Fibroblast of lung (primary cell): Measurements from ENCODE around the gene SLC66A2.
"Not testable (repeated sequence)": the region's sequence is repeated elsewhere in the genome, so short reads cannot be mapped to it uniquely, and the experiment has no call there.

ENCODE experiments used
- CTCF ChIP-seq, 2 donors: IDR thresholded peaks in 1 of 2; conservative IDR thresholded peaks in 1 of 2; 1 replicate in 1 of 2; 2 replicates in 1 of 2; pipeline ENCODE4 v1.5.1; 2011 to 2012; ENCODE audit warnings: low read length in 2 of 2, control low read depth in 1 of 2, inconsistent platforms in 1 of 2, low read depth in 1 of 2, mild to moderate bottlenecking in 1 of 2
- EZH2 ChIP-seq: IDR thresholded peaks from 2 replicates; pipeline ENCODE4 v1.5.1; 2012; ENCODE audit warnings: low read length, control low read depth, mild to moderate bottlenecking; ENCODE audit errors: missing control alignments

GRCh38 chr18:79865951-79866350 lies 85.5 kb downstream of the SLC66A2 start:
- TF ChIP-seq CTCF (conservative IDR thresholded peaks at IDR 0.05 in 1 of 2, IDR thresholded peaks at IDR 0.05 in 1 of 2; ENCODE audit: low read depth in 1 of 2, low read length in 2 of 2); EZH2: not testable (repeated sequence)
